H1 (cell line): Measurements from ENCODE around the gene RNF130. TPM values are rescaled to one million over a fixed set of nuclear protein-coding genes. Genes with fewer than 3 reads are reported as not detected.

Source experiments
- CTCF ChIA-PET: fragments of 300-600 bp; sonication (Branson Sonifier 250); formaldehyde crosslinking; loops from one replicate; lab custom pipeline; 2021; ENCODE audit not compliant: partially characterized antibody; lab: Charles Lee
- POLR2A ChIA-PET: fragments of 300-600 bp; sonication (Branson Sonifier 250); formaldehyde crosslinking; loops from one replicate; lab custom pipeline; 2021; ENCODE audit warnings: inconsistent platforms; ENCODE audit not compliant: partially characterized antibody; lab: Charles Lee
- DNase-seq, 2 experiments: peaks; one replicate each; pipeline versions ENCODE4 v3.0.0 to v3.0.0-alpha.2; 2010 to 2022; ENCODE audit warnings: low spot score in 2 of 2, low read depth in 1 of 2, mixed read lengths in 1 of 2
- FAIRE-seq: peaks from 2 replicates; lab custom pipeline; 2011; peaks lifted over from hg19 to GRCh38; lab: Jason Lieb, UNC
- H2AFZ ChIP-seq: 2 replicates; pipeline ENCODE4 v1.8.1; 2012; ENCODE audit warnings: low read length, inconsistent platforms
- H2AK5ac ChIP-seq: 2 replicates; pipeline ENCODE4 v1.6.1; 2013; ENCODE audit warnings: low read depth, low read length
- H2BK120ac ChIP-seq: replicated peaks from 2 replicates; pipeline ENCODE3; 2013; ENCODE audit warnings: low read depth, low read length, inconsistent platforms
- H2BK12ac ChIP-seq: 2 replicates; pipeline ENCODE4 v1.6.1; 2013; ENCODE audit warnings: low read depth, low read length
- H2BK15ac ChIP-seq: 2 replicates; pipeline ENCODE4 v1.6.1; 2013; ENCODE audit warnings: low read length
- H2BK20ac ChIP-seq: 2 replicates; pipeline ENCODE4 v1.6.1; 2013; ENCODE audit warnings: low read length
- H2BK5ac ChIP-seq: 2 replicates; pipeline ENCODE4 v1.6.1; 2013; ENCODE audit warnings: low read depth, low read length
- H3K14ac ChIP-seq: 2 replicates; pipeline ENCODE4 v1.6.1; 2013; ENCODE audit warnings: inconsistent platforms; ENCODE audit not compliant: insufficient read length
- H3K18ac ChIP-seq: 2 replicates; pipeline ENCODE4 v1.6.1; 2013; ENCODE audit warnings: low read length; ENCODE audit errors: extremely low read depth
- H3K23ac ChIP-seq: 2 replicates; pipeline ENCODE4 v1.6.1; 2013; ENCODE audit warnings: inconsistent platforms; ENCODE audit not compliant: insufficient read length
- H3K23me2 ChIP-seq: 2 replicates; pipeline ENCODE4 v1.6.1; 2013; ENCODE audit warnings: low read depth, low read length
- H3K27ac ChIP-seq: 2 replicates; pipeline ENCODE4 v1.6.1; 2011; ENCODE audit warnings: low read depth, low read length, inconsistent platforms
- H3K27me3 ChIP-seq, 4 experiments: replicated peaks in 1 of 4; 1 replicate in 1 of 4; 2 replicates in 3 of 4; pipeline versions ENCODE4 v1.6.1 to v1.8.1; 2011 to 2013; ENCODE audit warnings: low read length in 3 of 4, mild to moderate bottlenecking in 3 of 4, inconsistent platforms in 2 of 4, mixed read lengths in 2 of 4, moderate library complexity in 1 of 4; ENCODE audit not compliant: control insufficient read depth in 3 of 4, insufficient read depth in 3 of 4; ENCODE audit errors: extremely low read depth in 1 of 4
- H3K36me3 ChIP-seq, 4 experiments: 2 replicates each; pipeline versions ENCODE4 v1.6.1 to v1.8.1; 2011 to 2013; ENCODE audit warnings: mild to moderate bottlenecking in 4 of 4, low read length in 3 of 4, moderate library complexity in 2 of 4, control low read depth in 1 of 4, inconsistent platforms in 1 of 4; ENCODE audit not compliant: insufficient read depth in 4 of 4, control insufficient read depth in 2 of 4
- H3K4ac ChIP-seq: replicated peaks from 2 replicates; pipeline ENCODE3; 2013; ENCODE audit warnings: low read length, low read depth, mixed read lengths, inconsistent platforms; ENCODE audit not compliant: insufficient read length
- H3K4me1 ChIP-seq, 4 experiments: replicated peaks in 1 of 4; 1 replicate in 1 of 4; 2 replicates in 3 of 4; pipeline versions ENCODE4 v1.6.1 to v1.8.1; 2011 to 2013; ENCODE audit warnings: low read length in 3 of 4, inconsistent platforms in 2 of 4, mixed read lengths in 1 of 4; ENCODE audit not compliant: insufficient read depth in 4 of 4, control insufficient read depth in 3 of 4
- H3K4me2 ChIP-seq, 2 experiments: 2 replicates each; pipeline versions ENCODE4 v1.6.1 to v1.8.1; 2011 to 2013; ENCODE audit warnings: low read depth in 2 of 2, low read length in 2 of 2, control low read depth in 1 of 2, inconsistent platforms in 1 of 2, mild to moderate bottlenecking in 1 of 2; ENCODE audit not compliant: insufficient read depth in 1 of 2
- H3K4me3 ChIP-seq, 4 experiments: fragments of 200-600, 300-600 bp in 1 of 4; sonication (generic), shearing (Covaris generic), sonication (Bioruptor Twin) in 1 of 4; 2 replicates each; pipeline versions ENCODE4 v1.5.1 to v1.8.1; 2011 to 2016; ENCODE audit warnings: low read length in 4 of 4, low read depth in 3 of 4, control low read depth in 2 of 4, inconsistent platforms in 2 of 4, mild to moderate bottlenecking in 2 of 4, mixed read lengths in 1 of 4, moderate library complexity in 1 of 4; ENCODE audit not compliant: insufficient read depth in 2 of 4; ENCODE audit errors: extremely low read depth in 1 of 4
- H3K56ac ChIP-seq: replicated peaks from 2 replicates; pipeline ENCODE3; 2013; ENCODE audit warnings: low read depth, mild to moderate bottlenecking, mixed read lengths, low read length, inconsistent platforms; ENCODE audit not compliant: insufficient read length
- H3K79me1 ChIP-seq: 2 replicates; pipeline ENCODE4 v1.6.1; 2013; ENCODE audit warnings: low read depth, low read length, control low read depth
- H3K79me2 ChIP-seq, 2 experiments: 2 replicates each; pipeline versions ENCODE4 v1.6.1 to v1.8.1; 2012 to 2013; ENCODE audit warnings: low read length in 2 of 2, mild to moderate bottlenecking in 2 of 2, inconsistent platforms in 1 of 2; ENCODE audit not compliant: insufficient read depth in 2 of 2, control insufficient read depth in 1 of 2
- H3K9ac ChIP-seq, 4 experiments: replicated peaks in 1 of 4; 1 replicate in 1 of 4; 2 replicates in 3 of 4; pipeline versions ENCODE4 v1.6.1 to v1.8.1; 2011 to 2013; ENCODE audit warnings: low read depth in 3 of 4, low read length in 3 of 4, control low read depth in 2 of 4, mild to moderate bottlenecking in 2 of 4, moderate library complexity in 2 of 4, inconsistent platforms in 1 of 4; ENCODE audit errors: extremely low read depth in 1 of 4
- H3K9me3 ChIP-seq, 2 experiments: 2 replicates each; pipeline versions ENCODE4 v1.6.1 to v1.8.1; 2012 to 2013; ENCODE audit warnings: mild to moderate bottlenecking in 2 of 2, moderate library complexity in 2 of 2, control low read depth in 1 of 2, inconsistent platforms in 1 of 2, low read depth in 1 of 2, low read length in 1 of 2, mixed read lengths in 1 of 2; ENCODE audit not compliant: insufficient read depth in 2 of 2
- H4K20me1 ChIP-seq, 2 experiments: replicated peaks in 1 of 2; 2 replicates each; pipeline versions ENCODE3 to v1.8.1; 2011 to 2013; ENCODE audit warnings: inconsistent platforms in 2 of 2, low read length in 2 of 2, mild to moderate bottlenecking in 1 of 2; ENCODE audit not compliant: insufficient read depth in 2 of 2, control insufficient read depth in 1 of 2
- H4K5ac ChIP-seq: 2 replicates; pipeline ENCODE4 v1.6.1; 2013; ENCODE audit warnings: low read length, low read depth, mixed read lengths, inconsistent platforms; ENCODE audit not compliant: insufficient read length
- H4K8ac ChIP-seq: 2 replicates; pipeline ENCODE4 v1.8.0; 2013; ENCODE audit warnings: mild to moderate bottlenecking, moderate library complexity, low read length, inconsistent platforms; ENCODE audit not compliant: insufficient read depth; ENCODE audit errors: extremely low read depth
- H4K91ac ChIP-seq: replicated peaks from 2 replicates; pipeline ENCODE3; 2013; ENCODE audit warnings: low read length, mixed read lengths, inconsistent platforms; ENCODE audit not compliant: insufficient read length
- ATF3 ChIP-seq: IDR thresholded peaks from 2 replicates; pipeline ENCODE4 v1.6.1; 2011; ENCODE audit warnings: low read depth, mild to moderate bottlenecking, low read length; ENCODE audit not compliant: insufficient read depth
- CBX8 ChIP-seq: fragments of 300-800, 300-1000 bp; sonication (generic); IDR thresholded peaks from 2 replicates; pipeline ENCODE4 v1.7.1; 2016; ENCODE audit warnings: low read depth, low read length, borderline replicate concordance
- CHD1 ChIP-seq: IDR thresholded peaks from 2 replicates; pipeline ENCODE4 v1.6.1; 2012; ENCODE audit warnings: low read depth, low read length, improper control_type of control experiment
- E2F6 ChIP-seq: IDR thresholded peaks from 2 replicates; pipeline ENCODE4 v1.6.1; 2012; ENCODE audit warnings: inconsistent platforms
- EGR1 ChIP-seq: IDR thresholded peaks from 2 replicates; pipeline ENCODE4 v1.6.1; 2011; ENCODE audit warnings: low read depth, low read length, borderline replicate concordance
- EZH2 ChIP-seq: fragments of 200-600 bp; sonication (generic); IDR thresholded peaks from 2 replicates; pipeline ENCODE4 v1.7.1; 2012; ENCODE audit warnings: low read depth, mild to moderate bottlenecking, moderate library complexity, low read length, inconsistent platforms; ENCODE audit not compliant: severe bottlenecking
- PHF8 ChIP-seq: fragments of 200-600 bp; sonication (generic); conservative IDR thresholded peaks from 2 replicates; pipeline ENCODE4 v1.7.1; 2012; ENCODE audit warnings: low read depth, mild to moderate bottlenecking, inconsistent platforms, low read length, moderate library complexity
- SIX5 ChIP-seq: IDR thresholded peaks from 2 replicates; pipeline ENCODE4 v1.6.1; 2011; ENCODE audit warnings: mild to moderate bottlenecking, low read depth, low read length
- SRF ChIP-seq: IDR thresholded peaks from 2 replicates; pipeline ENCODE4 v1.6.1; 2011; ENCODE audit warnings: mild to moderate bottlenecking, low read depth, low read length, moderate library complexity
- TAF7 ChIP-seq: optimal IDR thresholded peaks from 2 replicates; pipeline ENCODE3; 2011; ENCODE audit warnings: low read depth, mild to moderate bottlenecking, inconsistent platforms, low read length, moderate library complexity, borderline replicate concordance
- TEAD4 ChIP-seq: IDR thresholded peaks from 2 replicates; pipeline ENCODE4 v1.6.1; 2012; ENCODE audit warnings: low read depth, low read length, inconsistent platforms, mixed read lengths
- WGBS, 2 experiments: shearing (Covaris generic) in 1 of 2; methylation state at CpG; one replicate each; pipeline versions ENCODE4 v1.1.6 to v1.1.7; 2013 to 2015; ENCODE audit warnings: low lambda C conversion rate in 2 of 2, mixed read lengths in 2 of 2, inconsistent platforms in 1 of 2, low coverage in 1 of 2, missing lambda C conversion rate in 1 of 2; ENCODE audit not compliant: insufficient replicate concordance in 2 of 2, insufficient coverage in 1 of 2, insufficient read length in 1 of 2; ENCODE audit errors: extremely low coverage in 1 of 2, missing lambda C conversion rate in 1 of 2; 5-methylcytosine and 5-hydroxymethylcytosine counted together
- polyA plus RNA-seq, 7 experiments: library from polyadenylated mRNA; depleted of rRNA in 3 of 7; stranded (reverse) in 5 of 7; unstranded in 2 of 7; fragments of >200 nt in 5 of 7; fragments of 200-250 nt in 2 of 7; gene quantifications; 1 replicate in 5 of 7; 2 replicates in 1 of 7; 4 replicates in 1 of 7; pipeline versions ENCODE4 v1.2.1 to v1.2.3, GENCODE V29; 2011 to 2013; ENCODE audit warnings: missing spikeins in 2 of 7, mixed read lengths in 2 of 7
- total RNA-seq: library from RNA; stranded (reverse); fragmentation: NEBNext Ultra II Directional; extraction: Animal tissue kit (Norgen Biotek cat#: 25700); gene quantifications from 2 replicates; pipeline ENCODE4 v1.2.1, GENCODE V29; 2021

RNF130 gene
- total and polyA plus RNA-seq, 2 of the 8 experiments (the other 6 are each of a cell fraction or from before 2014, with no cell fraction given) = 65.1 to 70.0 TPM

GRCh38 chr5:179912386-179912785 lies 159.2 kb downstream of the RNF130 start:
- Histone ChIP-seq H3K23me2 (peaks cover 3% of the 10 kb centered on the region; the same call in 1 of the 2 replicates), H2BK20ac (no peak overlapping the region), H4K5ac (no peak overlapping the region), H4K91ac (no peak overlapping the region), H3K18ac (no peak overlapping the region), H3K79me1 (no peaks in the 10 kb centered on the region), H2BK5ac (no peak overlapping the region), H3K27ac (no peak overlapping the region), H2AFZ (no peak overlapping the region), H3K27me3 (peaks cover 0 to 2% (median 0%) of the 10 kb centered on the region in 4 experiments; a peak in 1 of 7 replicates), H3K9ac (no peak overlapping the region), H3K4me2 (no peak overlapping the region), H3K4ac (no peak overlapping the region), H2BK15ac (no peak overlapping the region), H2BK12ac (no peak overlapping the region), H3K4me3 (no peak overlapping the region), H3K79me2 (no peaks in the 10 kb centered on the region), H3K23ac (no peak overlapping the region), H3K36me3 (no peaks in the 10 kb centered on the region), H3K14ac (no peak overlapping the region), H3K4me1 (peaks cover 0 to 5% (median 3%) of the 10 kb centered on the region in 4 experiments; a peak in 6 of 7 replicates), H2BK120ac (no peak overlapping the region), H2AK5ac (no peak overlapping the region), H3K9me3 (no peaks in the 10 kb centered on the region; a peak in 1 of 4 replicates), H4K8ac (no peak overlapping the region), H4K20me1 (no peaks in the 10 kb centered on the region), H3K56ac (no peak overlapping the region)
- CTCF ChIA-PET = interaction anchor here (0.7 to 1.6 kb wide), 3 partner anchors 50 to 110 kb away, joined by 3 to 4 read pairs (median 3); no protein-coding TSS in a partner anchor
- DNase-seq = no peak
- FAIRE-seq = no peak
- POLR2A ChIA-PET = interaction anchor here (0.8 to 1.1 kb wide), 2 partner anchors 11 to 13 kb away, joined by 3 to 4 read pairs; no protein-coding TSS in a partner anchor
- 88% methylated on average over 6 of the region's 7 CpGs; no CpG with 5 or more reads in 1 of the 2 experiments for WGBS, 2 experiments
- TF ChIP-seq EZH2 = no peak
- TF ChIP-seq E2F6 = no peak
- no peak for TF ChIP-seq TEAD4
- no peak for TF ChIP-seq TAF7
- TF ChIP-seq PHF8 = no peak
- TF ChIP-seq ATF3 = no peak
- no peak for TF ChIP-seq SRF
- no peak for TF ChIP-seq CHD1
- no peak for TF ChIP-seq SIX5
- no peak for TF ChIP-seq CBX8
- no peak for TF ChIP-seq EGR1
